Osteoblast (primary cell): ENCODE data around the gene STX3. TPM values are rescaled to one million over a fixed set of nuclear protein-coding genes. Genes with fewer than 3 reads are reported as not detected.

Experiments
- DNase-seq: peaks from one replicate; pipeline ENCODE4 v3.0.0; 2011; ENCODE audit warnings: low spot score, mixed read lengths; ENCODE audit not compliant: insufficient read length; ENCODE audit errors: missing footprints
- H2AFZ ChIP-seq: 2 replicates; pipeline ENCODE4 v1.6.0; 2011; ENCODE audit warnings: mild to moderate bottlenecking, low read length
- H3K27ac ChIP-seq: 2 replicates; pipeline ENCODE4 v1.5.1; 2011; ENCODE audit warnings: mild to moderate bottlenecking, low read depth, low read length, moderate library complexity
- H3K27me3 ChIP-seq: 2 replicates; pipeline ENCODE4 v1.6.0; 2012; ENCODE audit warnings: mild to moderate bottlenecking, control low read depth, inconsistent platforms, low read length, moderate library complexity; ENCODE audit not compliant: insufficient read depth
- H3K36me3 ChIP-seq: 2 replicates; pipeline ENCODE4 v1.5.1; 2011; ENCODE audit warnings: mild to moderate bottlenecking, low read length, control low read depth, moderate library complexity; ENCODE audit not compliant: insufficient read depth
- H3K4me1 ChIP-seq: 2 replicates; pipeline ENCODE4 v1.5.1; 2011; ENCODE audit warnings: mild to moderate bottlenecking, low read length, control low read depth, moderate library complexity; ENCODE audit not compliant: insufficient read depth
- H3K4me2 ChIP-seq: 2 replicates; pipeline ENCODE4 v1.6.0; 2011; ENCODE audit warnings: mild to moderate bottlenecking, low read length; ENCODE audit not compliant: insufficient read depth
- H3K4me3 ChIP-seq: fragments of 200-600 bp; sonication (generic); 3 replicates; pipeline ENCODE4 v1.5.1; 2012; ENCODE audit warnings: mild to moderate bottlenecking, low read length, inconsistent platforms; ENCODE audit not compliant: insufficient read depth
- H3K79me2 ChIP-seq: 2 replicates; pipeline ENCODE4 v1.6.0; 2012; ENCODE audit warnings: mild to moderate bottlenecking, low read length, control low read depth, inconsistent platforms; ENCODE audit not compliant: insufficient read depth
- H3K9me3 ChIP-seq: 2 replicates; pipeline ENCODE4 v1.5.1; 2011; ENCODE audit warnings: low read depth, low read length, control low read depth
- H4K20me1 ChIP-seq: 2 replicates; pipeline ENCODE4 v1.6.0; 2012; ENCODE audit warnings: mild to moderate bottlenecking, low read length, control low read depth; ENCODE audit not compliant: insufficient read depth
- total RNA-seq: library from RNA; depleted of rRNA; stranded (reverse); fragments of >200 nt; gene quantifications from 2 replicates; pipeline ENCODE4 v1.2.3, GENCODE V29; 2012
- TF ChIP-seq, protein P1 (sequence below): IDR thresholded peaks from 2 replicates; pipeline ENCODE4 v1.5.1; 2011; ENCODE audit warnings: mild to moderate bottlenecking, low read depth, low read length, moderate library complexity; ENCODE audit errors: extremely low read depth

STX3 gene
- total RNA-seq, 1 donor = 51.4 TPM

DNA sequence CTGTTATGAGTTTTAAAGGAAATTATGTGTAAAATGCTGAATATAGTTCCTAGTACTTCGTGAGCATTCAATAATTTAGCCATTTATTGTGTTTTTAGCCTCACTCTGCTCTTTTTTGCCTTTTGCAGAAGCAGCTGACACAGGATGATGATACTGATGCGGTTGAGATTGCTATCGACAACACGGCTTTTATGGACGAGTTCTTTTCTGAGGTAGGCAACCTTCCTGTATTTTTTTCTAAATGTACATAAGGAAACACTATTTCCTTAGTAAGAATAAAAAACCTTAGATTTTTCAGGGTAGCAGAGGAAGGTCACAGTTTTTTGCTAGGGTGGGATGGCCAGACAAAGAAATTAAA is 17.9 kb downstream of the STX3 start:
- no peak for DNase-seq
- Histone ChIP-seq H4K20me1 (peaks cover 13% of the 10 kb centered on the region), H3K9me3 (no peaks in the 10 kb centered on the region), H3K4me1 (no peaks in the 10 kb centered on the region), H3K4me2 (no peak overlapping the region), H3K79me2 (peaks cover 60% of the 10 kb centered on the region), H3K36me3 (peaks cover 6% of the 10 kb centered on the region), H2AFZ (no peak overlapping the region), H3K27me3 (no peaks in the 10 kb centered on the region), H3K4me3 (no peak overlapping the region), H3K27ac (no peak overlapping the region)
- TF ChIP-seq, protein P1, sequence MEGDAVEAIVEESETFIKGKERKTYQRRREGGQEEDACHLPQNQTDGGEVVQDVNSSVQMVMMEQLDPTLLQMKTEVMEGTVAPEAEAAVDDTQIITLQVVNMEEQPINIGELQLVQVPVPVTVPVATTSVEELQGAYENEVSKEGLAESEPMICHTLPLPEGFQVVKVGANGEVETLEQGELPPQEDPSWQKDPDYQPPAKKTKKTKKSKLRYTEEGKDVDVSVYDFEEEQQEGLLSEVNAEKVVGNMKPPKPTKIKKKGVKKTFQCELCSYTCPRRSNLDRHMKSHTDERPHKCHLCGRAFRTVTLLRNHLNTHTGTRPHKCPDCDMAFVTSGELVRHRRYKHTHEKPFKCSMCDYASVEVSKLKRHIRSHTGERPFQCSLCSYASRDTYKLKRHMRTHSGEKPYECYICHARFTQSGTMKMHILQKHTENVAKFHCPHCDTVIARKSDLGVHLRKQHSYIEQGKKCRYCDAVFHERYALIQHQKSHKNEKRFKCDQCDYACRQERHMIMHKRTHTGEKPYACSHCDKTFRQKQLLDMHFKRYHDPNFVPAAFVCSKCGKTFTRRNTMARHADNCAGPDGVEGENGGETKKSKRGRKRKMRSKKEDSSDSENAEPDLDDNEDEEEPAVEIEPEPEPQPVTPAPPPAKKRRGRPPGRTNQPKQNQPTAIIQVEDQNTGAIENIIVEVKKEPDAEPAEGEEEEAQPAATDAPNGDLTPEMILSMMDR = no peak

DNA sequence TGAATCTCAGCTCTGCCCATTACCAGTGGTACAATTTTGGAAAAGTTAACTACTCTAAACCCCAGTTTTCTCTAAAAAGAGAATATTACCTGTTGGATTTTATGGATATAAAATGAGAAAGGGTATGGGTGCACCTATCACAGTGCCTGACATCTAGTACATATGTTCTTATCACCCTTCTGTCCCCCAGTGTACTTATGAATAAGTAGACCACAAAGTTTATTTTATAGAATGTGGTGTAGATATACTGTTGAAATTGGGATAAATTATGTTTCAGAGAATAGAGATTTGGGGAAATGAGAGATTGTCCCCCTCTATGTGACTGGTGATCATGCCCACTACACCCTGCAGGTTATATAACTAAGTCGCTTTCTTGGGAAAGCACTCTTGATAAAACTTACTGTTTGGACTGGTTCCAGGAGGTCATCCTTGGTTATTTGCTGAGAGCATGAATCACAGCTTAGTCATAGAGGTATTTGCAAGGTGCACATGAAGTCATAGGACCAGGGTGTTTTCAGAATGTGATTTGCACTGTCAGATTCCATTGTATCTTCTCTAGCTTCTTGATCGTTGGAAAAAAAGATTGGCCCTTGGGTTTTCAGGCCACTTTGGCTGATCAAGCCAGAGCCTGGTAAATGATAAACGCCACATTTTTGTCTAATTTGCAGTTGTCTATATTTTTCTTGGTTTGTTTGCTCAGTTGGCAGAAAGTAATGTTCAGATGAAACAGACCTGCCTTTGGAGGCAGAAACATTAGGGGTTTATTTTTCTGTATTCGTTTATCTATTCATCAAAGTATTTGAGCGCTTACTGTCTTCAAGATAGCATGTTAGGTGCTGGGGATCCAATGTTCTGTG is 21.3 kb downstream of the STX3 start:
- Histone ChIP-seq H3K79me2 (peaks cover 49% of the 10 kb centered on the region), H4K20me1 (peaks cover 8% of the 10 kb centered on the region), H3K4me3 (no peak overlapping the region), H3K4me2 (no peak overlapping the region), H3K27me3 (no peaks in the 10 kb centered on the region), H3K9me3 (no peaks in the 10 kb centered on the region), H2AFZ (no peak overlapping the region), H3K36me3 (peaks cover 9% of the 10 kb centered on the region), H3K4me1 (no peaks in the 10 kb centered on the region), H3K27ac (no peak overlapping the region)
- DNase-seq = no peak
- TF ChIP-seq, protein P1 = no peak

DNA sequence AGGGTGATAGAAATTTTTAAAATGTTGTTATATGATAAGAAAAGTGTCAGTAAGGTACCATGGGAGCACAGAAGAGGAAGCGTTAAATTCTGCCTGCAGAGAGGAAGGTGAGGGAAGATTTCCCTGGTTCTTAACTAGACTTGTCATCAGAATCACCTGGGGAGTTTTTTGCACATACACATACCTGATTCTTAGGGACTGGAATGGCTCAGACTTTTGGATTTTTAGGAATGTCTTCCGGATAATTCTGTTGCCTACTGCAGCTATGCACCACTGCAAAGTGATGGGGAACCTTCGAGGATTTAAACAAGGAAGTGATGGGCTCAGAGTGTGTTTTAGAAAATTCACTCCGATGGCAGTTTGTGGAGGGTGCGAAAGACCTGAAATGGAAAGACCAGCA is 21.9 kb downstream of the STX3 start:
- Histone ChIP-seq H3K36me3 (peaks cover 12% of the 10 kb centered on the region), H3K4me3 (no peak overlapping the region), H3K9me3 (no peaks in the 10 kb centered on the region), H3K4me2 (no peak overlapping the region), H3K79me2 (peaks cover 46% of the 10 kb centered on the region), H3K27me3 (no peaks in the 10 kb centered on the region), H3K4me1 (no peaks in the 10 kb centered on the region), H4K20me1 (peaks cover 8% of the 10 kb centered on the region), H3K27ac (no peak overlapping the region), H2AFZ (no peak overlapping the region)
- TF ChIP-seq, protein P1 = no peak
- no peak for DNase-seq

DNA sequence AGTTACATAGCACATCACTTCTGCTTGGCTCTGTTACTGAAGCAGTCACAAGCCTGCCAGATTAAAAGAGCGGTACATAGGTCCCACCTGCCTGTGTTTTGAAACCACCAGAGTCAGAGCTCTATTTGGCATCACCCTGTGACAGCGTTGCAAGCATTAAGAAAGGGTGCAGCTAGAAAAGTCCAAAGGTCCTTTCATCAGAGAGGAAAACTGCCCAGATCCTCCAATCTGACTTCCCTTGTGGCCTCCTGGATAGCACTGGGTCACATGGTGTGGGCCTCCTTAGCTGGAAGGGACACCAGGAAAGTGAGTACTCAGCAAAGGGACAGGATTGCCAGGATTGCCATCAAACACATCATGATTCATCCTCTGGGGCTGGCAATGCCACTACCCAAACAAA is 22.9 kb downstream of the STX3 start:
- Histone ChIP-seq H3K4me3 (no peak overlapping the region), H2AFZ (no peak overlapping the region), H3K79me2 (peaks cover 46% of the 10 kb centered on the region), H3K27me3 (no peaks in the 10 kb centered on the region), H3K36me3 (peaks cover 12% of the 10 kb centered on the region), H3K4me1 (no peaks in the 10 kb centered on the region), H3K9me3 (no peaks in the 10 kb centered on the region), H3K27ac (no peak overlapping the region), H3K4me2 (no peak overlapping the region), H4K20me1 (peaks cover 8% of the 10 kb centered on the region)
- no peak for DNase-seq
- TF ChIP-seq, protein P1 = no peak
